ENCODE data around the gene TNFAIP3.

- TF ChIP-seq CTCF (IDR thresholded peaks at IDR 0.05), result no peak
- no peak for TF ChIP-seq POLR2A (IDR thresholded peaks at IDR 0.05)
Measured at GRCh38 chr6:137902699-137903098, 35.6 kb downstream of the TNFAIP3 start.

Measured in uterus (tissue), 2 donors.